Amniotic epithelial cell (primary cell): ENCODE data around the gene SLC6A12.
"Not testable (repeated sequence)": the region's sequence is repeated elsewhere in the genome, so short reads cannot be mapped to it uniquely, and the experiment has no call there.

Experiments used
- DNase-seq: peaks from one replicate; pipeline ENCODE4 v3.0.0-alpha.2; 2010; ENCODE audit warnings: low read depth

The SLC6A12 gene

GRCh38 chr12:197347-197746 is 16.6 kb downstream of the SLC6A12 start:
- no peak for DNase-seq

- DNase-seq, result no peak
Observed at GRCh38 chr12:196436-196835, 17.5 kb downstream of the SLC6A12 start.

- no peak for DNase-seq
Observed at GRCh38 chr12:195951-196350, 18.0 kb downstream of the SLC6A12 start.

- no peak for DNase-seq
Observed at GRCh38 chr12:195156-195555, 18.8 kb downstream of the SLC6A12 start.

- DNase-seq, result no peak
Observed at GRCh38 chr12:194276-194675, 19.7 kb downstream of the SLC6A12 start.

- no peak for DNase-seq
Observed at GRCh38 chr12:193261-193660, 20.7 kb downstream of the SLC6A12 start.

GRCh38 chr12:191541-191940 is 22.4 kb downstream of the SLC6A12 start:
- DNase-seq, result no peak

- DNase-seq, result no peak
Observed at GRCh38 chr12:190881-191280, 23.1 kb downstream of the SLC6A12 start.

- no peak for DNase-seq
Observed at GRCh38 chr12:189622-189962, 24.4 kb downstream of the SLC6A12 start.

GRCh38 chr12:188910-189621 is 24.9 kb downstream of the SLC6A12 start:
- peak; percentile 45 for DNase-seq

- DNase-seq, result not testable (repeated sequence)
Observed at GRCh38 chr12:187986-188909, 25.7 kb downstream of the SLC6A12 start.

- no peak for DNase-seq
Observed at GRCh38 chr12:186006-186625, 27.8 kb downstream of the SLC6A12 start.

- no peak for DNase-seq
Observed at GRCh38 chr12:185576-185955, 28.4 kb downstream of the SLC6A12 start.

GRCh38 chr12:184811-185575 is 29.0 kb downstream of the SLC6A12 start:
- no peak for DNase-seq

GRCh38 chr12:182381-182892 is 31.5 kb downstream of the SLC6A12 start:
- DNase-seq, result peak; percentile 95

GRCh38 chr12:181921-182320 is 32.0 kb downstream of the SLC6A12 start:
- DNase-seq, result no peak

- DNase-seq, result peak; percentile 60
Observed at GRCh38 chr12:180445-180844, 33.5 kb downstream of the SLC6A12 start.

- DNase-seq, result no peak
Observed at GRCh38 chr12:179885-180284, 34.1 kb downstream of the SLC6A12 start.

- DNase-seq, result no peak
Observed at GRCh38 chr12:179131-179884, 34.6 kb downstream of the SLC6A12 start.

GRCh38 chr12:178829-179109 is 35.2 kb downstream of the SLC6A12 start:
- DNase-seq, result no peak
